DOHH2 (cell line): Measurements from ENCODE around the gene RAD51B.

Experiments used
- EZH2phosphoT487 ChIP-seq: fragments of 200-600 bp; sonication (generic); IDR thresholded peaks from 2 replicates; pipeline ENCODE4 v1.6.1; 2017; ENCODE audit warnings: borderline replicate concordance, mild to moderate bottlenecking, antibody characterized with exemption, low read length, moderate library complexity, mixed read lengths
- TF ChIP-seq, protein P1 (sequence below): fragments of 200-600 bp; sonication (generic); IDR thresholded peaks from one replicate; pipeline ENCODE4 v1.5.1; 2014; ENCODE audit warnings: antibody characterized with exemption, mild to moderate bottlenecking, low read depth, low read length; ENCODE audit not compliant: poor library complexity, severe bottlenecking

DNA sequence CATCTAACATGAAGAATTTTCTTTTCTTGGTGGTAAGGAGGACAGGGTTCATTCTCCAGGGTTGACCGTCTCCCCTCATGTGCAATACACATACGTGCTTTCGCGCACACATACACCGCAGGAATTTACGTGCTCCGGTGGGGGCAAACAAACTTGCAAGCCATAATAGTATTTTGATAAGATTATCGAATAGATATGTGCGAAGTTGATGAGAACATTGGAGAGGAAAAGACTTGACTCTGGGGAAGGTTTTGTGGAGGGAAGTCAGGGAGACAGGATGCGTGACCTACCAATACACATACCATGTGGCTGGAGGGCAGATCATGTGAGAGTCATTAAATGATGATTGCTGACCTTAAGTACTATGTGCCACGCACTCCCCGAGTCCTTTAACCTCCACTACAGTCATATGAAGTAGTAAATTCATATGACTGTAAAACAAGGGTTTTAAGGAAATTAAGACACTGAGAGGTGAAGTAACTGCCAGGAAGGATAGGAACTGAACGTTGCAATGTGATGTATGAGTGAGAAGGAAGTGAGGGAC lies 921 bp downstream of the RAD51B start:
- TF ChIP-seq, protein P1, sequence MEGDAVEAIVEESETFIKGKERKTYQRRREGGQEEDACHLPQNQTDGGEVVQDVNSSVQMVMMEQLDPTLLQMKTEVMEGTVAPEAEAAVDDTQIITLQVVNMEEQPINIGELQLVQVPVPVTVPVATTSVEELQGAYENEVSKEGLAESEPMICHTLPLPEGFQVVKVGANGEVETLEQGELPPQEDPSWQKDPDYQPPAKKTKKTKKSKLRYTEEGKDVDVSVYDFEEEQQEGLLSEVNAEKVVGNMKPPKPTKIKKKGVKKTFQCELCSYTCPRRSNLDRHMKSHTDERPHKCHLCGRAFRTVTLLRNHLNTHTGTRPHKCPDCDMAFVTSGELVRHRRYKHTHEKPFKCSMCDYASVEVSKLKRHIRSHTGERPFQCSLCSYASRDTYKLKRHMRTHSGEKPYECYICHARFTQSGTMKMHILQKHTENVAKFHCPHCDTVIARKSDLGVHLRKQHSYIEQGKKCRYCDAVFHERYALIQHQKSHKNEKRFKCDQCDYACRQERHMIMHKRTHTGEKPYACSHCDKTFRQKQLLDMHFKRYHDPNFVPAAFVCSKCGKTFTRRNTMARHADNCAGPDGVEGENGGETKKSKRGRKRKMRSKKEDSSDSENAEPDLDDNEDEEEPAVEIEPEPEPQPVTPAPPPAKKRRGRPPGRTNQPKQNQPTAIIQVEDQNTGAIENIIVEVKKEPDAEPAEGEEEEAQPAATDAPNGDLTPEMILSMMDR: no peak
- TF ChIP-seq EZH2phosphoT487: no peak
